GM12864 (cell line): Measurements from ENCODE around the gene ECT2.
"Not testable (repeated sequence)": the region's sequence is repeated elsewhere in the genome, so short reads cannot be mapped to it uniquely, and the experiment has no call there.

Experiments
- DNase-seq: peaks from one replicate; pipeline ENCODE4 v3.0.0-alpha.2; 2011; ENCODE audit warnings: low read depth
- H3K4me3 ChIP-seq: 2 replicates; pipeline ENCODE4 v1.5.1; 2011; ENCODE audit warnings: mild to moderate bottlenecking, low read depth, low read length, control low read depth
- CTCF ChIP-seq: IDR thresholded peaks from 2 replicates; pipeline ENCODE4 v1.5.1; 2011; ENCODE audit warnings: low read depth, mild to moderate bottlenecking, moderate library complexity, low read length, control low read depth, inconsistent platforms; ENCODE audit errors: missing control alignments

The ECT2 gene, protein sequence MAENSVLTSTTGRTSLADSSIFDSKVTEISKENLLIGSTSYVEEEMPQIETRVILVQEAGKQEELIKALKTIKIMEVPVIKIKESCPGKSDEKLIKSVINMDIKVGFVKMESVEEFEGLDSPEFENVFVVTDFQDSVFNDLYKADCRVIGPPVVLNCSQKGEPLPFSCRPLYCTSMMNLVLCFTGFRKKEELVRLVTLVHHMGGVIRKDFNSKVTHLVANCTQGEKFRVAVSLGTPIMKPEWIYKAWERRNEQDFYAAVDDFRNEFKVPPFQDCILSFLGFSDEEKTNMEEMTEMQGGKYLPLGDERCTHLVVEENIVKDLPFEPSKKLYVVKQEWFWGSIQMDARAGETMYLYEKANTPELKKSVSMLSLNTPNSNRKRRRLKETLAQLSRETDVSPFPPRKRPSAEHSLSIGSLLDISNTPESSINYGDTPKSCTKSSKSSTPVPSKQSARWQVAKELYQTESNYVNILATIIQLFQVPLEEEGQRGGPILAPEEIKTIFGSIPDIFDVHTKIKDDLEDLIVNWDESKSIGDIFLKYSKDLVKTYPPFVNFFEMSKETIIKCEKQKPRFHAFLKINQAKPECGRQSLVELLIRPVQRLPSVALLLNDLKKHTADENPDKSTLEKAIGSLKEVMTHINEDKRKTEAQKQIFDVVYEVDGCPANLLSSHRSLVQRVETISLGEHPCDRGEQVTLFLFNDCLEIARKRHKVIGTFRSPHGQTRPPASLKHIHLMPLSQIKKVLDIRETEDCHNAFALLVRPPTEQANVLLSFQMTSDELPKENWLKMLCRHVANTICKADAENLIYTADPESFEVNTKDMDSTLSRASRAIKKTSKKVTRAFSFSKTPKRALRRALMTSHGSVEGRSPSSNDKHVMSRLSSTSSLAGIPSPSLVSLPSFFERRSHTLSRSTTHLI

DNA sequence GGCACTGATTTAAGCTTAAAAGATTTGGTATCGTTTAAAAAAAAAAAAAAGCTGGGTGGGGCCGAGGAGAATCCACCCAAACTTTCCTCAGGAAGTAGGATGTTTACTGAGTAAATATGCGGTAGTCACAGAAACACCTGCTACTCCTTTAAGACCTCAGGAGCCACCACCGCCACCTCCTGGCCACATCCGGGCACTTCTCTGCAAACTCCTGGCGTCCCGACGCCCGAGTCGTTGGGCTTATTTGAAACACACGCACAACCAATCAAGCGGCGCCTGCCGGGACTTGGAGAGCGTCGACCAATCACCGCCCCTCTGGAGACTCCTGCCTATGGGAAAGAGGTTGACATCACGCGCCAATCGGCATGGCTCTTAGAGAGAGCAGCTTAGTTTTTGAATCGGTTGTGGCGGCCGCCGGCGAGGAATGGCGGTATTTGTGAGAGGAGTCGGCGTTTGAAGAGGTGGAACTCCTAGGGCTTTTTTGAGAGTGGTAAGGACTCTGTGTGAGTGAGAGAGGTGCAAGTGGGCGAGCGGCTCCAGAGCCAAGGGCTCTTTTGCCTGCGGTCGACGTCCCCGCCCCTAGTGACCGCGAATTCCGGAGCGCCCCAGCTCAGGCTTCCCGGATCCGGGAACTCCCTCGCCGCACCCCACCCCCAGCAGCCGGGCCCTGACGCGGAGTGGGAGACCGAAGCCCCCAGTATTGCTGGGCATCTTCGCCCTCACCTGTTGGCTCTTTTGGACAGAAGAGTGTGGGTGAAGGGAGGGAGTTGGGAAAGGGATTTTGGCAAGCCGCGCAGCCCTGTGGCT is at the start of gene ECT2:
Gene ECT2 (plus strand): TSS at position 359 of the 807 bp plus-strand sequence. CDS start 3,805 bp downstream, outside the sequence.
- TF ChIP-seq CTCF = peak; percentile 65
- DNase-seq = peak; percentile 99
- peak within 1 kb of the TSS; percentile 89 for H3K4me3 ChIP-seq

DNA sequence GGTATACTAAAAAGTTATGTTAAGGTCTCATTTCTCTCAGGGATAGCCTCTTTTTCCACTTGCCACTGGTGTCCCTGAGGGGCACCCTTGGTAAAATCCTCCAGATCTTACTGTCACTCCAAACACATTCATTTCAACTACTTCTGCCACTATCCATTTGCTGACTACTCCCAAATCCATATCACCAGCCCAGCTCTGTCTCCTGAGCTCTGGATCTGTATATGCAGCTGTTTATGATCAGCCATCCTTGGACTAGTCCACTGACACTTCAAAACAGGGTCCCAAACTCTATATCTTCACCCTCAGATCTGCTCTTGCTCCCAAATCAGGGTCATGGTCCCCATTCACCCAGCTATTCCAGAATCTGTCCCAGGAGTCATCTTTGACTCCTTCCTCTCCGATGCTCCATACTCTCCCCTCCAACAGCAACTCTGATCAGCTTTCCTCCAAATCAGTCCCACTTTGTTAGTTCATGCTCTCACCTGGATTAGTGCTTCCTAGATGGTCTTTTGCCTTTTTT is 49.5 kb upstream of the ECT2 start:
- TF ChIP-seq CTCF = no peak
- H3K4me3 ChIP-seq = no peak overlapping the region
- no peak for DNase-seq

GRCh38 chr3:172701751-172702150 is 48.8 kb upstream of the ECT2 start:
- TF ChIP-seq CTCF = no peak
- DNase-seq = no peak
- no peak overlapping the region for H3K4me3 ChIP-seq

GRCh38 chr3:172702256-172702655 is 48.3 kb upstream of the ECT2 start:
- no peak for TF ChIP-seq CTCF
- H3K4me3 ChIP-seq = no peak overlapping the region
- DNase-seq = no peak

DNA sequence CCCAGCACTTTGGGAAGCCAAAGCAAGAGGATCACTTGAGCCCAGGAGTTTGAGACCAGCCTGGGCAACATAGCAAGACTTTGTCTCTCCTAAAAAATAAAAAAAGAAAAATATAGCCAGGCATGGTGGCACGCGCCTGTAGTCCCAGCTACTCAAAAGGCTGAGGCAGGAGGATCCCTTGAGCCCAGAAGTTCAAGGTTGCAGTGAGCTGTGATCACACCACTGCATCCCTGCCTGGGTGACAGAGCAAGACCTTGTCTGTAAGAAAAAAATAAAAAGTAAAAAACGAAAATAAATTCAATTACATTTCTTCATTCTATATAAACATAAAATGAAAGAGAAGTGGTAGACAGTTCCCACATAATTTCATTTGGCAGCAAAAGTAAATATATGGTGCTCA is 47.8 kb upstream of the ECT2 start:
- H3K4me3 ChIP-seq, DNase-seq: not testable (repeated sequence)

DNA sequence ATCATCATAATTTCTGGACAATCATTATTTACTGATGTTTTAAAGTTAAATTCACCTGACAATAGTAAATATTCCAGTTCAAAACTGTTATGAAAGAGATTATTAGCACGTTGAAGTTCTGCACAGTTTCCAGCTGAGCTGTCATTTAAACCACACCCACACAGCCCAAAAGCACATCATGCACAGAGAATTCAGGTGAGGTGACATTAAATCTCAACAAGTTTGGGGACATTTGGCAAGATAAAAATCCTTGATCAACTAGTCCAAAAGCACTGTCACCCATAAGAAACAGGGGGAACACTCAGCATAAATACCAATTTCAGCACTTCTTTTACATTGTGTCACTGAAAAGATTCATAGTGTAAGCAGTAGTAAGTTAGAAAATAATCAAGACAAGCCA is 46.5 kb upstream of the ECT2 start:
- TF ChIP-seq CTCF = no peak
- DNase-seq = no peak
- H3K4me3 ChIP-seq = no peak overlapping the region
